GM18505 (cell line): ENCODE measurements around the gene COL20A1.
"Not testable (repeated sequence)": the region's sequence is repeated elsewhere in the genome, so short reads cannot be mapped to it uniquely, and the experiment has no call there.

Experiments used
- ATAC-seq: cut with Tn5 transposase; IDR thresholded peaks from one replicate; pipeline ENCODE4 v1.9.1; 2021; ENCODE audit not compliant: unreplicated experiment
- POLR2A ChIP-seq: IDR thresholded peaks from 4 replicates; pipeline ENCODE4 v1.6.1; 2011; ENCODE audit warnings: borderline replicate concordance; ENCODE audit not compliant: insufficient read depth, insufficient read length; ENCODE audit errors: extremely low read depth

Gene COL20A1

GRCh38 chr20:63292904-63293303, at the start of gene COL20A1:
Gene COL20A1 (plus strand): TSS chr20:63293186. CDS start chr20:63295108, 1,922 bp downstream.
- TF ChIP-seq POLR2A: no peak
- no peak for ATAC-seq

- no peak for TF ChIP-seq POLR2A
- no peak for ATAC-seq
Measured at GRCh38 chr20:63243604-63244247, 49.3 kb upstream of the COL20A1 start.

- ATAC-seq: no peak
- no peak for TF ChIP-seq POLR2A
Measured at GRCh38 chr20:63244468-63244867, 48.5 kb upstream of the COL20A1 start.

GRCh38 chr20:63246490-63247288, 46.3 kb upstream of the COL20A1 start:
- ATAC-seq: no peak
- no peak for TF ChIP-seq POLR2A

GRCh38 chr20:63247671-63248228, 45.2 kb upstream of the COL20A1 start:
- no peak for TF ChIP-seq POLR2A
- ATAC-seq: no peak

- ATAC-seq: no peak
- no peak for TF ChIP-seq POLR2A
Measured at GRCh38 chr20:63248835-63249591, 44.0 kb upstream of the COL20A1 start.

GRCh38 chr20:63249891-63250290, 43.1 kb upstream of the COL20A1 start:
- no peak for ATAC-seq

GRCh38 chr20:63251350-63251749, 41.6 kb upstream of the COL20A1 start:
- ATAC-seq: not testable (repeated sequence)

More at GRCh38 chr20:63249891-63250290, 43.1 kb upstream of the COL20A1 start:
- no peak for TF ChIP-seq POLR2A

- no peak for ATAC-seq
- no peak for TF ChIP-seq POLR2A
Measured at GRCh38 chr20:63252284-63252711, 40.7 kb upstream of the COL20A1 start.

- no peak for TF ChIP-seq POLR2A
- ATAC-seq: no peak
Measured at GRCh38 chr20:63253065-63253437, 39.9 kb upstream of the COL20A1 start.

GRCh38 chr20:63253438-63254231, 39.4 kb upstream of the COL20A1 start:
- no peak for ATAC-seq
- TF ChIP-seq POLR2A: no peak

- no peak for TF ChIP-seq POLR2A
Measured at GRCh38 chr20:63254232-63254605, 38.8 kb upstream of the COL20A1 start, which contains the start of gene NKAIN4. Gene NKAIN4 (minus strand): TSS chr20:63254463. CDS start chr20:63254450, 13 bp downstream.

More at GRCh38 chr20:63254232-63254605, 38.8 kb upstream of the COL20A1 start, which contains the start of gene NKAIN4:
- no peak for ATAC-seq
